ENCODE data around the gene KRTAP4-7. TPM values are rescaled to one million over a fixed set of nuclear protein-coding genes. Genes with fewer than 3 reads are reported as not detected.
"Not testable (repeated sequence)": the region's sequence is repeated elsewhere in the genome, so short reads cannot be mapped to it uniquely, and the experiment has no call there.

The KRTAP4-7 gene
- total RNA-seq, 1 experiment from 2014 or later: not detected

- Mint-ChIP-seq H3K27ac (peak within 1 kb of the TSS; percentile 17 to 89 (median 81); a peak in 4 of 7 replicates), H3K9me3 (peaks cover 12 to 15% of the 10 kb centered on the region in 2 experiments), H3K4me1 (peaks cover 51% of the 10 kb centered on the region in 2 experiments), H3K36me3 (ENCODE audit: insufficient read depth in 1 of 3, low read depth in 3 of 3) (peaks cover 9 to 14% (median 11%) of the 10 kb centered on the region in 3 experiments)
- not testable (repeated sequence) for DNase-seq; H2BK12ac ChIP-seq (ENCODE audit: insufficient read length, low read depth, low read length); H3K23me2 ChIP-seq (ENCODE audit: insufficient read length, low read depth, low read length, poor library complexity, severe bottlenecking); H3K4me3 Mint-ChIP-seq; H3K27ac ChIP-seq (ENCODE audit: insufficient read length, low read depth, low read length); H3K9me3 ChIP-seq (ENCODE audit: control insufficient read depth, low read depth, low read length); H3K4me2 ChIP-seq (ENCODE audit: insufficient read depth, insufficient read length, low read length); H3K27me3 Mint-ChIP-seq (ENCODE audit: low read depth); H3K18ac ChIP-seq (ENCODE audit: insufficient read length, low read depth, low read length); H4K20me1 ChIP-seq (ENCODE audit: control insufficient read depth, insufficient read depth, insufficient read length); H2AFZ ChIP-seq (ENCODE audit: low read length); H3T11ph ChIP-seq (ENCODE audit: low read length); H2BK20ac ChIP-seq (ENCODE audit: low read depth, low read length, poor library complexity, severe bottlenecking); H3K27me3 ChIP-seq (ENCODE audit: insufficient read depth, low read length); H4K5ac ChIP-seq (ENCODE audit: insufficient read length, low read depth, low read length); H2AK5ac ChIP-seq (ENCODE audit: insufficient read length, low read length); H3K14ac ChIP-seq (ENCODE audit: insufficient read depth, low read length); H3K79me1 ChIP-seq (ENCODE audit: insufficient read depth, low read depth, low read length, poor library complexity, severe bottlenecking); H4K91ac ChIP-seq (ENCODE audit: insufficient read length, low read depth, low read length); H2BK15ac ChIP-seq (ENCODE audit: low read depth, low read length); H2BK120ac ChIP-seq (ENCODE audit: low read depth, low read length, poor library complexity, severe bottlenecking); H3K23ac ChIP-seq (ENCODE audit: insufficient read length, low read depth, low read length); H3K9ac ChIP-seq (ENCODE audit: extremely low read depth, insufficient read length, low read length); H3K79me2 ChIP-seq (ENCODE audit: insufficient read depth, low read length); H3K4ac ChIP-seq (ENCODE audit: low read depth, low read length); H4K8ac ChIP-seq (replicated peaks; ENCODE audit: insufficient read length, low read depth, low read length); H3K4me1 ChIP-seq (ENCODE audit: insufficient read depth, low read length); H2BK5ac ChIP-seq (ENCODE audit: insufficient read length, low read length); H3K56ac ChIP-seq (ENCODE audit: insufficient read length, low read depth, low read length)
- WGBS (ENCODE audit: extremely low coverage, insufficient read length, low lambda C conversion rate): no CpG with 5 or more reads among the region's 10 CpGs
Observed at GRCh38 chr17:41105347-41105746, 21.4 kb downstream of the KRTAP4-7 start, which contains the start of gene KRTAP4-9. TSS of gene KRTAP4-9 (plus strand) at chr17:41105389. CDS start at chr17:41105389, 0 bp downstream.
